A673 (cell line): ENCODE results near the gene PBX1.

Source experiments
- EZH2 ChIP-seq: fragments of 200-600 bp; sonication (generic); IDR thresholded peaks from 2 replicates; pipeline ENCODE4 v1.6.1; 2017; ENCODE audit warnings: borderline replicate concordance, low read depth, mild to moderate bottlenecking, mixed read lengths, antibody characterized with exemption, low read length; ENCODE audit not compliant: poor library complexity, severe bottlenecking
- TF ChIP-seq, protein P1 (sequence below): fragments of 300-800, 200-600 bp; sonication (generic); conservative IDR thresholded peaks from 2 replicates; pipeline ENCODE4 v1.5.1; 2017; ENCODE audit warnings: low read depth, mild to moderate bottlenecking, antibody characterized with exemption, low read length, moderate library complexity, mixed read lengths

DNA sequence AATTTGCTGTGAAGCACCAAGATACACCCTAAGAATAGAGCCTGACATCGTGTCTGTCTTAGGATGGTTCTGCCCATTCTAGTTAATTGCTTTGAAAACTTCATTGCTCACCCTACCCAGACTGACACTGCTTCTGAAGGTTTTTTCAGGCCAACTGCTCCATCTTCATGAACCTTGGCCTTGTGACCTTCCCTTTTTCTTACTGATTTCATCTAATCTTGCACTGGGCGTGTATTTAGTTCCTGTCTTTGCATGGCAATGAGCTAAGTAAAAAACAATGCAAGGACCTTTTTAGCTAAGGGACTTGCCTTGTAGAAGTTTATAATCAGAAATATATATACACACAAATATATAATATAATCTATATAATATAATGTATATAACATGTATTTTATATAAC lies 108.0 kb downstream of the PBX1 start:
- TF ChIP-seq, protein P1, sequence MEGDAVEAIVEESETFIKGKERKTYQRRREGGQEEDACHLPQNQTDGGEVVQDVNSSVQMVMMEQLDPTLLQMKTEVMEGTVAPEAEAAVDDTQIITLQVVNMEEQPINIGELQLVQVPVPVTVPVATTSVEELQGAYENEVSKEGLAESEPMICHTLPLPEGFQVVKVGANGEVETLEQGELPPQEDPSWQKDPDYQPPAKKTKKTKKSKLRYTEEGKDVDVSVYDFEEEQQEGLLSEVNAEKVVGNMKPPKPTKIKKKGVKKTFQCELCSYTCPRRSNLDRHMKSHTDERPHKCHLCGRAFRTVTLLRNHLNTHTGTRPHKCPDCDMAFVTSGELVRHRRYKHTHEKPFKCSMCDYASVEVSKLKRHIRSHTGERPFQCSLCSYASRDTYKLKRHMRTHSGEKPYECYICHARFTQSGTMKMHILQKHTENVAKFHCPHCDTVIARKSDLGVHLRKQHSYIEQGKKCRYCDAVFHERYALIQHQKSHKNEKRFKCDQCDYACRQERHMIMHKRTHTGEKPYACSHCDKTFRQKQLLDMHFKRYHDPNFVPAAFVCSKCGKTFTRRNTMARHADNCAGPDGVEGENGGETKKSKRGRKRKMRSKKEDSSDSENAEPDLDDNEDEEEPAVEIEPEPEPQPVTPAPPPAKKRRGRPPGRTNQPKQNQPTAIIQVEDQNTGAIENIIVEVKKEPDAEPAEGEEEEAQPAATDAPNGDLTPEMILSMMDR = no peak
- TF ChIP-seq EZH2 = no peak
